AG10803 (cell line): ENCODE data around the gene SLC27A5.

Experiments
- DNase-seq: peaks from one replicate; pipeline ENCODE4 v3.0.0; 2010; ENCODE audit warnings: low read depth
- H3K4me3 ChIP-seq: 2 replicates; pipeline ENCODE4 v1.5.1; 2011; ENCODE audit warnings: mild to moderate bottlenecking, low read length, control low read depth
- TF ChIP-seq, protein P1 (sequence below): conservative IDR thresholded peaks from 2 replicates; pipeline ENCODE4 v1.5.1; 2011; ENCODE audit warnings: mild to moderate bottlenecking, low read length, control low read depth, inconsistent platforms

Gene SLC27A5

DNA sequence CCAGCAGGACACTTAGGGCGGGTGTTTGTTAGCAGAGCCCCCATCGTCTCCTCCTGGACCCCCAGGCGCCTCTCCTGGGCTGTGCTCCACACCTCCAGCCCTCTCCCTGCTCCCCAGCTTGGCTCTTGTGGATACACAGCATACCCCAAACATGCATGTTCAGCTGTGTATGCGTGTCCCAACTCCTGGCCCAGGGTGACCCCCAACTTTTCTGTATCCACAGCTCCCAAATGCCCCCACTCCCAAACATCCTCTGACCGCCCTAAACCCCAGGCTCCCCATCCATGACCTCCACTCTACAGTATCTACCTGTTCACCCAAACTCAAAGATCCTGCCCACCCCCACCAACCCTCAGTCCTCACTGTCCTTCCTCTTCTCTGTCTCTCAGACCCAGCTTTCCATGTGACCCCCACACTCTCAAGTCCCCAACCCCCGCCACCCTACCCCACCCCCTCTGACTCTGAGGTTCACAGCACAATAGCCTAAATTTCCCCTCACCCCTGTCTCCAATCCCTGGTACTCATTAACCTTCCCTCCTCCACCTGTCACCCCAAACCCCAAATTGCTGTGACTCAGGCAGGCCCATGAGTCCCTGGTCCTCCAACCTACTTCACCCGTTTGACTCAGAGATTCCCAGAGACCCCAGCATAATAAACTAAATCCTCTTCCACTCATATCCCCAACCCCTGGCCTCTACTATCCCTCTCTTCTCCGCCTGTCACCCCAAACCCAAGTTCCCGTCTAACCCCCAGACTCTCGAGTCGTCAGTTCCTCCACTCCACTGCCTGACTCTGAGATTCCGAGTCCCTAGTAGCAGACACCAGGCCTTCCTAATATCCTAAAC, 45.7 kb upstream of the SLC27A5 start:
- H3K4me3 ChIP-seq = peak overlapping the region; percentile 92
- TF ChIP-seq, protein P1, sequence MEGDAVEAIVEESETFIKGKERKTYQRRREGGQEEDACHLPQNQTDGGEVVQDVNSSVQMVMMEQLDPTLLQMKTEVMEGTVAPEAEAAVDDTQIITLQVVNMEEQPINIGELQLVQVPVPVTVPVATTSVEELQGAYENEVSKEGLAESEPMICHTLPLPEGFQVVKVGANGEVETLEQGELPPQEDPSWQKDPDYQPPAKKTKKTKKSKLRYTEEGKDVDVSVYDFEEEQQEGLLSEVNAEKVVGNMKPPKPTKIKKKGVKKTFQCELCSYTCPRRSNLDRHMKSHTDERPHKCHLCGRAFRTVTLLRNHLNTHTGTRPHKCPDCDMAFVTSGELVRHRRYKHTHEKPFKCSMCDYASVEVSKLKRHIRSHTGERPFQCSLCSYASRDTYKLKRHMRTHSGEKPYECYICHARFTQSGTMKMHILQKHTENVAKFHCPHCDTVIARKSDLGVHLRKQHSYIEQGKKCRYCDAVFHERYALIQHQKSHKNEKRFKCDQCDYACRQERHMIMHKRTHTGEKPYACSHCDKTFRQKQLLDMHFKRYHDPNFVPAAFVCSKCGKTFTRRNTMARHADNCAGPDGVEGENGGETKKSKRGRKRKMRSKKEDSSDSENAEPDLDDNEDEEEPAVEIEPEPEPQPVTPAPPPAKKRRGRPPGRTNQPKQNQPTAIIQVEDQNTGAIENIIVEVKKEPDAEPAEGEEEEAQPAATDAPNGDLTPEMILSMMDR = no peak
- no peak for DNase-seq

DNA sequence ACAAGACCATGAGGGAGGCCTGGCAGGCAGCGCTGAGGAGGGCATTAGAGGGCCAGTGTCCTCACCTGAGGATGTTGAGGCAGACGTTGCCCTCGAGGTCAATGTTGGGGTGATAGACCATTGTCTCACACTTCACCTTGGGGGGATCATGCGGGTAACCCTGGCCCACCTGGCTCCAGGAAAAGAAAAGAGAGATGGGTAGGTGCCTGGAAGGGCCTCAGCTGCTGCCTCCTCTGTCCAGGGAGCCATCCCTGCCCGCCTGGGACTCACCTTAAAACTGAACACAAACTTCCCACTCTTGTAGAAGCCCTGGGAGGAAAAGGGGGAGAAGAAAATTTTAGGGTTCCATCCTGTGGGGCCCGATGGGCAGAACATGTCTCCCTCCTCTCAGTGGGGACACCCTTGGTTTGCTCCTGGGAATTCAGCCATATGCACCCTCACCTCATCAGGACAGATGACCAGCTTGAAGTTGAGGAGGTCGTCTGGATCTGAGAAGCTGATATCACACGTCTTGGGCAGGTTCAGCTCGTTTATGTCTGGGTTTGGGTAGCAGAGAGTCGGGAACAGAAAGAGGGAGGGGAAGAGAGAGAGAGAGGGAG, 44.9 kb upstream of the SLC27A5 start:
- H3K4me3 ChIP-seq = peak overlapping the region; percentile 92
- TF ChIP-seq, protein P1 = no peak
- DNase-seq = no peak

DNA sequence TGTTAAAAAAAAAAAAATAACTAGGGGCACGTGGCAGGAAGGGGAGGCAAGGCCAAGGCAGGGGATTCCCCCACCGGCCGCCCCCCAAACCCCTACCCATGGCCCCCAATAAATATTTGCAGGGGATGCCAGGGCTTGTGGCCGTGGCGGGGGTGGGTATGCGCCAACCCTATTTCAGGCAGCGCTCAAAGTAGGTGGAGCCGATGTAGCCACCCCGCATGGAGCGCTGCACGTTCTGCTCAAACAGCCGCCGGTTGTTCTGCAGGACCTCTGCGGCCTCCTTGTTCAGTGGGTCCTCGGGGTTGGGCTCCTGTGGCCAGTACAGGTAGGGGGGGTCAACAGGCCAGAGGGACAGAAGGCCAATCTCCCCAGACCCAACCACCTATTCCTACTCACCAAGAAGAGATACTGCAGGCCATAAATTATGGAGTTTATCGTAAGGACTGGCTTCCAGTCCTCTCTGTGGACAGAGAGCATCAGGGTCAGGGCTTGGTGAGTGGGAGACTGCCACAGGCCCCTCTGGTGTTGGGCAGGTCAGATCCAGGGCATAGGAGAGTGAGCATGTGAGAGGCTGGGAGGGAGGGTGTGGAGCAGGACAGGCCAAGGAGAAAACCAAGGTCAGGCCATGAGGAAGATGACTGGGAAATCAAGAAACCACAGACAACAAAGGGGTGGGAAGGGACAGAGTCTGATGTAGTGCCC, 44.3 kb upstream of the SLC27A5 start:
- DNase-seq = no peak
- TF ChIP-seq, protein P1 = no peak
- peak overlapping the region; percentile 92 for H3K4me3 ChIP-seq

DNA sequence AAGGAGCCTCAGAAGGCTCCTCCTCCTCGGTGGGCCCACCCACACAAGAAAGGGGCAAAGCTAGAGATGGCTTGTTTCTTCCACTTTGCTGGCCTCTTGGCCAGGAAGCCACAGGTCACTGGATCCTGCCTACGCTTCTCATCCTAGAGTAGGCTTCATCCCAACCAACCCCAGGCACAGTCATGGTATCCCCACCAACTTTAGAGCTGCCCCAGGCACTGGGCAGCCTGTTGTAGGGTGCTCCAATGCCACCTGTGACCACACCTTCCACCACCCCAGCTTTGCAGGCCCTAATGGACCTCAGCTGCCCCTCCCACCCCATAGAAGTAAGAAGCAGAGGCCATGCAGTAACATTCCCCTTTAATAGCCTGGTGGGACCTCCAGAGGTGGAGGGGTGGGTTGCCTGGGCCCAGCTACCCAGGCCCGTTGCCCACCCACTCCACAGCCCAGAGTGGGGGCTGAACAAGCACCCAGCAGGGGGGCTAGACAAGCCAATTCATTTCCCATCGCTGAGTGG, 43.6 kb upstream of the SLC27A5 start:
- peak overlapping the region; percentile 57 for H3K4me3 ChIP-seq
- DNase-seq = no peak
- TF ChIP-seq, protein P1 = no peak

DNA sequence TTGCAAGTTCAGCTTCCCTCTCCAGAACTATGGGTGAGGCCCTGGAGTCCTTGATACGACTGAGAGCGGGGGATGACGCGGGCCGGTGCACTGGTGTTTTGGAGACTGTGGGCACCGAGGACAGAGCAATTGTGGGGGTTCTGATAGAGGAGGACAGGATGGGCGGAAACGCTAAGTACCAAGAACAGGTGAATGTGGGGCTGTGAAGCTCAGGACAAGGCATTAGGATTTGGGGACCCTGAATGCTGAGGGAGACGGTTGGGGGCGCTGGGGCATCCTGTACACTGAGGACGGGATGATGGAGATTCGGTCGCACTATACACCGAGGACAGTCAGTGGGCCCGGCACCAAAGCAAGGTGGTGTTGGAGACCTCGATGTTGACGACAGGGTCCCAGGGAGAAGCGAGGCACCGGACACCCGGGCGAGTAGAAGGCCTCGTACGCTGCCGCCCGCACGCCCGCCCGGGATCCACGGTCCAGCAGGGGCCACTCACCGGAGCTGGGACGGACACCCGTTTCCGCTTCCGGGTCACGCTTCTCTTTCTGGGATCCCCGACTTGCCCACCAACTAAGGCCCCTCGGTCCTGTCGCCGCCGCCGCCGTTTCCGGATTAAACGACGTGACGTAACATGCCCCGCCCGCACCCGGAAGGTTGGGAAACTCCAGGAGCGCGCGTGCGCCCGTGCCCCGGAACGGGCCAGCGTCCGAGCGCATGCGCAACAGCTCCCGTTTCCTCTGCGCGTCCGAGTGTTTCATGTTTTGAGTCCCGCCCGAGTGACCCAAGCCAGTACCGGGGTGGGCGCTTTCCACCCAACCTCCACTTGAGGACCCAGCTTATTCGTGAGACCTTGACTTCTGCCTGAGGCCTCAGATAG, 42.9 kb upstream of the SLC27A5 start, which contains the start of gene CHMP2A:
CHMP2A (minus strand) TSS at position 612 of the 875 bp plus-strand sequence. CDS start 893 bp downstream, outside the sequence.
- TF ChIP-seq, protein P1 = no peak
- peak; percentile 97 for DNase-seq
- H3K4me3 ChIP-seq = peak within 1 kb of the TSS; percentile 94

DNA sequence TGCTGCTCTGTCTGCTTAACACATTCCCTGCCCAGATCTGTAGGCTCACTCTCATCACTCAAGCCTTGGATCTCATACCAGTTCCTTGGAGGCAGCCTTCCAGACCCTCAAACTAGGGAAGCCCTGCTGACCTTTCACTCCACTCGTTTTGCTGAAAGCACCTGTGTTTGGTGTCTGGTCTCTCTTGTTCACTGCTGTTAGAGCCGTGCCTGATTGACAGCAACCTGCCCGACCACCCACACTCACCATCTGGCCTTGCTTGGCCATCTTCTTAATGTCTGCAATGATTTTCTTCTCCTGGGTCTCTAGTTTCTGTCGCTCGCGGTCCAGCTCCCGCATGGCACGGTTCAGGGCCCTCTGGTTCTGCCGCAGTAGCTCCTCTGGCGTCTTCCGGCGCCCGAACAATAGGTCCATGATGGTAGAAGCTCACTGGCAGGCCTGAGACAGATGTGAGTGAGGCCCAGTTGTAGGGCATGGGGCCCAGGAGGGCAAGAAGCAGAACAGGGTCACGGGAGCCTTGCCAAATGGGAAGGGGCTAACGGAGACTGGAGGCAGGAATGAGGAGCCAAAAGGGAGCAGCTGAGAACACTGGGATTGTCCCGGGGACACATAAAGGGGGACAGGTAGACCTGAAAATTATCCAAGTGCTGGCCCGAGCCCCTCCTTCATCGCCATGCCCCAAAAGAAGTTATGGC, 42.2 kb upstream of the SLC27A5 start:
- peak overlapping the region; percentile 94 for H3K4me3 ChIP-seq
- TF ChIP-seq, protein P1 = no peak

More for the DNA sequence above, 42.2 kb upstream of the SLC27A5 start:
- DNase-seq = no peak
